Femur (tissue), 1 donor: ENCODE data around the gene GPR6.

Source experiments
- DNase-seq: peaks from one replicate; pipeline ENCODE4 v3.0.0-alpha.2; 2017

The GPR6 gene, protein sequence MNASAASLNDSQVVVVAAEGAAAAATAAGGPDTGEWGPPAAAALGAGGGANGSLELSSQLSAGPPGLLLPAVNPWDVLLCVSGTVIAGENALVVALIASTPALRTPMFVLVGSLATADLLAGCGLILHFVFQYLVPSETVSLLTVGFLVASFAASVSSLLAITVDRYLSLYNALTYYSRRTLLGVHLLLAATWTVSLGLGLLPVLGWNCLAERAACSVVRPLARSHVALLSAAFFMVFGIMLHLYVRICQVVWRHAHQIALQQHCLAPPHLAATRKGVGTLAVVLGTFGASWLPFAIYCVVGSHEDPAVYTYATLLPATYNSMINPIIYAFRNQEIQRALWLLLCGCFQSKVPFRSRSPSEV

GRCh38 chr6:109978174-109979032, at the start of gene GPR6:
Gene GPR6 (plus strand): TSS chr6:109978311. CDS start chr6:109979113, 802 bp downstream.
- DNase-seq: peak; percentile 70

DNA sequence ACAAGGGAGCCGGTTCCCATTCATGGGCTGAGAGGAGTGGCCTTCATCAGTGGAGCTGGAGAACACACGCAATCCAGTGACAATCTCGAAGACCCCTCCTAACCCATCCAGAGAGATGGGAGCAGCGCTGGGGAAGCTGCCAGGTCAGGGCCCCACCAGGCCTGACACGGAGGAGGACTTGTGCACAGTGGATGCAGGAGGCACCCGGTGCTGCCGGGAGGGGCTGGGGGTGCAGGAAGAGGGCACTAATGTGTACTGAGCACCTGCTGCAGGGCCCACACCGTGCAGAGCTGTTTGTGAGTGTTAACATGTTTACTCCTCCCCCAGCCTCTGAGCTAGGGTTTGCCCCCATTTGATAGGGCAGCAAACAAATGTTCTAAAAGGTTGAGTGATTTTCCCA, 43.8 kb upstream of the GPR6 start:
- DNase-seq: no peak

GRCh38 chr6:109939654-109940053, 38.5 kb upstream of the GPR6 start:
- no peak for DNase-seq

GRCh38 chr6:109944448-109944847, 33.7 kb upstream of the GPR6 start:
- no peak for DNase-seq

DNA sequence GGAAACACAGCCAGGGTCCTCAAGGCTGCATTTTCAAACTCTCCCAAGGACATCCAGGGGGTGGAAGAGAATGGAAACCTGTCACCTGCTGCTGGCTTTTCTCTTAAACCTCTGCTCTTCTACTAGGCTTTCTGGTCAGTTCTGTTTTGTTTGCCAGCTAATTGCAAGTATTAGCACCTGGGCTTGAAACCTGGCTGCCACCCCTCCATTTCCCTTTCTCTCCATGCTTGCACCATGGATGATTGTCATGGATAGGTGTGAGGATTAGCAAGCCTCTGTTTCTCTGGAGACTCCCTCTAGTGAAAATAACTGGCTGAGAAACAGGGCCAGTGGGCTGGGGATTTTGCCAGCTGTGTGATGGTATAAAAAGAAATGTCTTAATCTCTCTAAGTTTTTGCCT, 33.0 kb upstream of the GPR6 start:
- DNase-seq: no peak

- no peak for DNase-seq
Measured at GRCh38 chr6:109946979-109947378, 31.1 kb upstream of the GPR6 start.

GRCh38 chr6:109949281-109950065, 28.6 kb upstream of the GPR6 start:
- DNase-seq: no peak

- no peak for DNase-seq
Measured at GRCh38 chr6:109955491-109955890, 22.6 kb upstream of the GPR6 start.

- no peak for DNase-seq
Measured at GRCh38 chr6:109958626-109959025, 19.5 kb upstream of the GPR6 start.

DNA sequence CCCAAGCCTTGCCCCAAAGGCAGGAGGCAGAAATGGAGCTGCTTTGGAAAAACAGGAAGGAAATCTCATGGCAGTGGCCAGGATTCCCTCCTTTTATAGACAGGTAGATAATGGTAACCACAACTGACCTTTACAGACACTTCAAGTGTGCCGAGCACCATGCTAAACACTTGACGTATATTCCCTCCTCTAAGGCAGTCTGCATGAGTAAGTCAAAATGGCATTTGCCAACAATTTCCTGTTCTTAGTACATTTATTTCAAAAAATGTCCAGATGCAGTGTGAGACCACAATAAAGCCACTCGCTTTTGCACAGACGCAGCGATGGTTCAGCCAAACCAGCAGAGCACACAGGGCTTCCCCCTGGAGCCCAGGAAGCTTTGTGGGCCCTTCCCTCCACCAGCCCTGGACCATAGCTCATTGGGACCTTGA, 16.5 kb upstream of the GPR6 start:
- no peak for DNase-seq

- no peak for DNase-seq
Measured at GRCh38 chr6:109962271-109962670, 15.8 kb upstream of the GPR6 start.

DNA sequence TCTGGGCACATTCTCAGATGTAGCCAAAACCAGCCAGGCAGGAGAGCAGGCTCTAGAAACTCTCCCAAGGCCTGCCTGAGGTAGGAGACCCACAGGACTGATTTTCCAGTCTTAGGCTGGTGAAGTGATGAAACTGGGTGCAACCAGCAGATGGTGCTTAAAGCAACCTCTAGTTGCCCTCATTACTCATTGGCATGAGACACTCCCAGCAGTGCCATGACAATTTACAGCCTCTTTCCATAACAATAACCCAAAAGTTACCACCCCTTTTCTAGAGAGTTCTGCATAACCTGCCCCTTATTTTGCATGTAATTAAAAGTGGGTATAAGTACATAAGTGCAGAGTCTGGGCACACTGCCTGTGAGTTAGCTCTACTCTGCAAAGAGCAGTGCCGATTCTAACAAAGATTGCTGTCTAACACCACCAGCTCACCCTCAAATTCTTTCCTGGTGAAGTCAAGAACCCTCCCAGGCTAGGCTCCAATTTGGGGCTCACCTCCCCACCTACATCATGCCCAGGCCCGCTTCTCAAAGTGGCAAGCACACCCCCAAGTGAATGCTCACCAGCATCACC, 14.4 kb upstream of the GPR6 start:
- no peak for DNase-seq

- no peak for DNase-seq
Measured at GRCh38 chr6:109964949-109965348, 13.2 kb upstream of the GPR6 start.

GRCh38 chr6:109966299-109966698, 11.8 kb upstream of the GPR6 start:
- DNase-seq: no peak

GRCh38 chr6:109977791-109978173, 329 bp upstream of the GPR6 start:
- DNase-seq: no peak

GRCh38 chr6:109979033-109979921, 1.2 kb downstream of the GPR6 start:
- no peak for DNase-seq

- no peak for DNase-seq
Measured at GRCh38 chr6:109984410-109984809, 6.3 kb downstream of the GPR6 start.

GRCh38 chr6:109987196-109987595, 9.1 kb downstream of the GPR6 start:
- no peak for DNase-seq

DNA sequence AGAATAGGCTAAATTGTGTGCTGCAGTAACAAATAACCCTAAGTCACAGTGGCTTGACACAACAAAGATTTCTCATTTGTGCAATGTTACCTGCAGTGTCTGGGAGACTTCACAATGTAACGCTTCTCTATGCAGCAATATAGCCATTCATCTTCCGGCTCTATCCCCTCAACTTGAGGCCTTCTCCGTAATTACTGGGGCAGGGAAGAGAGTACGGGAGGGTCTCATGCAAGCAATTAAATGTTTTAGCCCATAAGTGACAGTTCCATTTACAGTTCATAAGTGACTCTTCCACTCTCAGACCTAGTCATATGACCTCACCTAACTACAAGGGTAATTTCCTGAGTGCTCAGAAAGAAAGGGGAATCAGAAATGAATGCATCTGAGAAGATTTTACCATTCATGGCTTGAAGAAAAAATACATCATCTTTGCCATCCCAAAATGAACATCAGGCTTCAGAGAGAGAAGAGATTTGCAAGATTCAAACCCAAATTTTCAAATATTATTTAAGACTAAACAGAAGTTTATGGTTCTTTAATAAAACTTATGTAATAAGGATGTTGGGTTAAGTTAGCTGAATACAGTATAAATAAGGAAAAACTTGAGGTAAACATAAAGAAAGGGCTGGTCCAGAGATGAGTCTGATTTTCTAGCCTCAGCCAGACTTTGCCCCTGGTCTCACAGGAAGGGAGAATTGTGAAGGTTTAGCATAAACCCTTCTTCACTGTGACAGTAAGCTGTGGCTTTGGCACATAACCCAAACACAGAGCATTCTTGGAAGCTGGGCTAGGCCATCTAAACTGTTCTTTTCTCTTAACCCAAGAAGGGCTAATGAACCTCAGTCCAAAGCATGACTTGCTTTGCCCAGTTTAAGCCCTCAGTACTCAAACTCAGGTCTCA, 13.3 kb downstream of the GPR6 start:
- no peak for DNase-seq

GRCh38 chr6:109998159-109998785, 20.2 kb downstream of the GPR6 start:
- no peak for DNase-seq
